WTC11 (cell line): ENCODE results near the gene GATM.

Source experiments
- IRF2 ChIP-seq: sonication (generic); formaldehyde crosslinking; IDR thresholded peaks from 2 replicates; pipeline ENCODE4 v1.8.0; 2022; ENCODE audit warnings: low read depth, missing genetic modification reagents, borderline replicate concordance
- NFYB ChIP-seq: sonication (generic); formaldehyde crosslinking; conservative IDR thresholded peaks from 2 replicates; pipeline ENCODE4 v1.8.0; 2022; ENCODE audit warnings: low read depth, missing genetic modification reagents
- TEAD4 ChIP-seq: sonication (generic); formaldehyde crosslinking; IDR thresholded peaks from 2 replicates; pipeline ENCODE4 v1.8.0; 2022; ENCODE audit warnings: mild to moderate bottlenecking, missing genetic modification reagents
- ZNF232 ChIP-seq: sonication (generic); formaldehyde crosslinking; IDR thresholded peaks from 2 replicates; pipeline ENCODE4 v1.8.0; 2022; ENCODE audit warnings: mild to moderate bottlenecking, missing genetic modification reagents
- ZNF263 ChIP-seq: sonication (generic); formaldehyde crosslinking; IDR thresholded peaks from 2 replicates; pipeline ENCODE4 v1.8.1; 2022; ENCODE audit warnings: low read depth, mild to moderate bottlenecking, moderate library complexity, missing genetic modification reagents
- ZNF317 ChIP-seq: sonication (generic); formaldehyde crosslinking; IDR thresholded peaks from 2 replicates; pipeline ENCODE4 v1.8.1; 2023; ENCODE audit warnings: low read depth, mild to moderate bottlenecking, moderate library complexity, missing genetic modification reagents, borderline replicate concordance
- TF ChIP-seq, protein P1 (sequence below): fragments of 200-600 bp; IDR thresholded peaks from 2 replicates; pipeline ENCODE4 v1.8.0; 2022; ENCODE audit warnings: antibody characterized with exemption
- TF ChIP-seq, protein P2 (sequence below): sonication (generic); formaldehyde crosslinking; IDR thresholded peaks from 2 replicates; pipeline ENCODE4 v1.8.0; 2022; ENCODE audit warnings: mild to moderate bottlenecking, missing genetic modification reagents

DNA sequence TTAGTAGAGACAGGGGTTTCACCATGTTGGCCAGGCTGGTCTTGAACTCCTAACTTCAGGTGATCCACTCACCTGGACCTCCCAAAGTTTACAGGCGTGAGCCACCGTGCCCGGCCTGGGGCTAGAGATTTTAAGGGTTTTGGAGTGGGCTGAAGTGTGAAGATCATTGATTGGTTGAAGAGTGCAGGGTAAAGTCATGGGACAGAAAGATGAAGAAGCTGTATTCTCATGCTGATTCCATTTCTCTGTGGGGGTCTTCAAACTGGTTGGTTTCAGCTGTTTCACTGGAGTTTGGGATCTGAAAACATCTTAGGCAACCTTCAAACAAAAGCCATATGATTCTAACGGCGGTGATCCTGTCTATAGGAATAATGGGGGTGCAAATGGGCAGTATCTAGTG, 52.1 kb downstream of the GATM start:
- TF ChIP-seq ZNF317 (CRISPR knock-in tag) = no peak
- TF ChIP-seq, protein P1, sequence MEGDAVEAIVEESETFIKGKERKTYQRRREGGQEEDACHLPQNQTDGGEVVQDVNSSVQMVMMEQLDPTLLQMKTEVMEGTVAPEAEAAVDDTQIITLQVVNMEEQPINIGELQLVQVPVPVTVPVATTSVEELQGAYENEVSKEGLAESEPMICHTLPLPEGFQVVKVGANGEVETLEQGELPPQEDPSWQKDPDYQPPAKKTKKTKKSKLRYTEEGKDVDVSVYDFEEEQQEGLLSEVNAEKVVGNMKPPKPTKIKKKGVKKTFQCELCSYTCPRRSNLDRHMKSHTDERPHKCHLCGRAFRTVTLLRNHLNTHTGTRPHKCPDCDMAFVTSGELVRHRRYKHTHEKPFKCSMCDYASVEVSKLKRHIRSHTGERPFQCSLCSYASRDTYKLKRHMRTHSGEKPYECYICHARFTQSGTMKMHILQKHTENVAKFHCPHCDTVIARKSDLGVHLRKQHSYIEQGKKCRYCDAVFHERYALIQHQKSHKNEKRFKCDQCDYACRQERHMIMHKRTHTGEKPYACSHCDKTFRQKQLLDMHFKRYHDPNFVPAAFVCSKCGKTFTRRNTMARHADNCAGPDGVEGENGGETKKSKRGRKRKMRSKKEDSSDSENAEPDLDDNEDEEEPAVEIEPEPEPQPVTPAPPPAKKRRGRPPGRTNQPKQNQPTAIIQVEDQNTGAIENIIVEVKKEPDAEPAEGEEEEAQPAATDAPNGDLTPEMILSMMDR = no peak
- TF ChIP-seq, protein P2, sequence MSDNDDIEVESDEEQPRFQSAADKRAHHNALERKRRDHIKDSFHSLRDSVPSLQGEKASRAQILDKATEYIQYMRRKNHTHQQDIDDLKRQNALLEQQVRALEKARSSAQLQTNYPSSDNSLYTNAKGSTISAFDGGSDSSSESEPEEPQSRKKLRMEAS (CRISPR knock-in tag) = no peak
- TF ChIP-seq TEAD4 = no peak
- TF ChIP-seq ZNF263 (CRISPR knock-in tag) = no peak
- TF ChIP-seq ZNF232 (CRISPR knock-in tag) = no peak
- TF ChIP-seq IRF2 (CRISPR knock-in tag) = no peak
- TF ChIP-seq NFYB (CRISPR knock-in tag) = no peak
